Thoracic aorta (tissue), 2 donors: ENCODE results near the gene RAMP3. TPM values are rescaled to one million over a fixed set of nuclear protein-coding genes. Genes with fewer than 3 reads are reported as not detected.

ENCODE experiments used
- ATAC-seq: fragments of 150-250 bp; one replicate; pipeline ENCODE4 v1.8.0; 2017; ENCODE audit warnings: low read depth; ENCODE audit not compliant: insufficient number of reproducible peaks, low FRiP score
- DNase-seq: peaks from one replicate; pipeline ENCODE4 v3.0.0-alpha.2; 2020; ENCODE audit warnings: low spot score
- H3K27ac ChIP-seq, 2 donors: fragments of 200-600 bp; sonication (generic); 1 replicate in 1 of 2; 2 replicates in 1 of 2; pipeline ENCODE4 v1.5.1; 2016; ENCODE audit warnings: mild to moderate bottlenecking in 2 of 2, moderate library complexity in 2 of 2
- H3K27me3 ChIP-seq: fragments of 200-600 bp; sonication (generic); replicated peaks from 2 replicates; pipeline ENCODE4 v1.6.0; 2016; ENCODE audit warnings: mild to moderate bottlenecking; ENCODE audit not compliant: insufficient read depth
- H3K36me3 ChIP-seq: fragments of 200-600 bp; sonication (generic); one replicate; pipeline ENCODE4 v1.5.1; 2016
- H3K4me1 ChIP-seq, 2 donors: fragments of 200-600 bp; sonication (generic); 1 replicate in 1 of 2; 2 replicates in 1 of 2; pipeline versions ENCODE4 v1.5.1 to v1.6.0; 2016; ENCODE audit warnings: low read depth in 2 of 2, mild to moderate bottlenecking in 1 of 2; ENCODE audit not compliant: control insufficient read depth in 1 of 2
- H3K4me3 ChIP-seq: fragments of 200-600 bp; sonication (generic); 2 replicates; pipeline ENCODE4 v1.5.1; 2016; ENCODE audit warnings: mild to moderate bottlenecking
- H3K9me3 ChIP-seq: fragments of 200-600 bp; sonication (generic); 2 replicates; pipeline ENCODE4 v1.5.1; 2016
- CTCF ChIP-seq: fragments of 200-600 bp; sonication (generic); IDR thresholded peaks from one replicate; pipeline ENCODE4 v1.5.1; 2019; ENCODE audit warnings: antibody characterized with exemption
- total RNA-seq, 2 donors: library from RNA; depleted of rRNA; stranded (reverse); fragments of >200 nt; gene quantifications; one replicate each; pipeline versions ENCODE4 v1.1.0 to v1.2.3, GENCODE V29; 2016

Gene RAMP3
- total RNA-seq, 2 donors from 2014 or later, result 76.5 to 123 TPM

GRCh38 chr7:45223728-45224630 is 66.4 kb downstream of the RAMP3 start:
- H3K9me3 ChIP-seq, result no peaks in the 10 kb centered on the region
- H3K36me3 ChIP-seq, result no peaks in the 10 kb centered on the region
- H3K27me3 ChIP-seq, result no peaks in the 10 kb centered on the region
- no peak for TF ChIP-seq CTCF
- DNase-seq (no peak), ATAC-seq (no peak)
- H3K27ac ChIP-seq, result no peak overlapping the region
- no peak overlapping the region for H3K4me3 ChIP-seq
- no peaks in the 10 kb centered on the region for H3K4me1 ChIP-seq

DNA sequence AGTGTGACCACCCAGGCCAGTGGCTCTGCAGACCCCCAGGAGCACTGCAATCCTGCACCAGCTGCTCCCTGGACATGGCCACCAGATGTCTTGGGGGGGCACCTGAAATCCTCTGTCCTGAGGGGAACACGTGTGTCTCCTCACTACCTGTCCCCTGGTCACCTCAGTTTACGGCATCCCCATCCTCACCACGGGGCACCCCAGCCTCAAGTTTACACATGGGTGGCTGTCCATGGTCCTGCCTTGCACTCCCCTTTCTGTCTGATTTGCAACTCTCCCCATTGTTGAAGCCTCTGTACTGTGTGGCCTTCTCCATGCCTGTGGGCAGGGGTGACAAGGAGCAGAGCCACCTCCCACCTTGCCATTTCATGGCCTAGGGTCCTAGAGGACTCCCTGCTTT is 67.2 kb downstream of the RAMP3 start:
- ATAC-seq, result no peak
- no peak overlapping the region for H3K27ac ChIP-seq
- no peak overlapping the region for H3K4me3 ChIP-seq
- no peak for TF ChIP-seq CTCF
- H3K27me3 ChIP-seq, result no peaks in the 10 kb centered on the region
- H3K36me3 ChIP-seq, result no peaks in the 10 kb centered on the region
- no peak for DNase-seq
- no peaks in the 10 kb centered on the region for H3K9me3 ChIP-seq
- H3K4me1 ChIP-seq, result no peaks in the 10 kb centered on the region

GRCh38 chr7:45225311-45225947 is 67.8 kb downstream of the RAMP3 start:
- Histone ChIP-seq H3K27me3 (no peaks in the 10 kb centered on the region), H3K4me1 (no peaks in the 10 kb centered on the region), H3K9me3 (no peaks in the 10 kb centered on the region), H3K36me3 (no peaks in the 10 kb centered on the region), H3K4me3 (no peak overlapping the region), H3K27ac (no peak overlapping the region)
- TF ChIP-seq CTCF, result no peak
- no peak for ATAC-seq
- DNase-seq, result no peak

- DNase-seq, result no peak
- ATAC-seq, result no peak
- no peak overlapping the region for H3K27ac ChIP-seq
- no peak for TF ChIP-seq CTCF
- H3K36me3 ChIP-seq, result no peaks in the 10 kb centered on the region
- no peak overlapping the region for H3K4me3 ChIP-seq
- H3K4me1 ChIP-seq, result no peaks in the 10 kb centered on the region
- no peaks in the 10 kb centered on the region for H3K9me3 ChIP-seq
- H3K27me3 ChIP-seq, result no peaks in the 10 kb centered on the region
Measured at GRCh38 chr7:45225948-45226335, 68.4 kb downstream of the RAMP3 start.

- Histone ChIP-seq H3K27me3 (no peaks in the 10 kb centered on the region), H3K9me3 (no peaks in the 10 kb centered on the region), H3K4me1 (no peaks in the 10 kb centered on the region), H3K27ac (no peak overlapping the region), H3K36me3 (no peaks in the 10 kb centered on the region), H3K4me3 (no peak overlapping the region)
- no peak for TF ChIP-seq CTCF
- ATAC-seq (no peak), DNase-seq (no peak)
Measured at GRCh38 chr7:45229156-45229920, 71.7 kb downstream of the RAMP3 start.
